KMS-11 (cell line): Measurements from ENCODE around the gene STPG1.

Experiments used
- H2AFZ ChIP-seq: fragments of 200-600 bp; sonication (generic); 2 replicates; pipeline ENCODE4 v1.6.1; 2016; ENCODE audit warnings: antibody characterized with exemption, mixed run types, low read depth
- H3K27ac ChIP-seq: fragments of 200-600 bp; sonication (generic); 2 replicates; pipeline ENCODE4 v1.6.1; 2016; ENCODE audit warnings: mild to moderate bottlenecking, mixed run types
- H3K27me3 ChIP-seq: fragments of 200-600 bp; sonication (generic); 2 replicates; pipeline ENCODE4 v1.6.1; 2017; ENCODE audit warnings: mild to moderate bottlenecking, low read depth, mixed run types, moderate library complexity; ENCODE audit not compliant: insufficient read depth
- H3K36me3 ChIP-seq: fragments of 200-600 bp; sonication (generic); 2 replicates; pipeline ENCODE4 v1.6.1; 2017; ENCODE audit warnings: mild to moderate bottlenecking, mixed run types; ENCODE audit not compliant: insufficient read depth
- H3K4me1 ChIP-seq: fragments of 200-600 bp; sonication (generic); 2 replicates; pipeline ENCODE4 v1.6.1; 2016; ENCODE audit warnings: mild to moderate bottlenecking, low read depth, mixed run types; ENCODE audit not compliant: poor library complexity, severe bottlenecking
- H3K4me2 ChIP-seq: fragments of 200-600 bp; sonication (generic); 2 replicates; pipeline ENCODE4 v1.7.0; 2016; ENCODE audit warnings: mild to moderate bottlenecking, mixed run types
- H3K4me3 ChIP-seq: fragments of 200-600 bp; sonication (generic); IDR thresholded peaks from 2 replicates; pipeline ENCODE4 v1.6.1; 2017; ENCODE audit warnings: low read depth, low read length, mixed read lengths; ENCODE audit not compliant: insufficient read depth
- H3K79me2 ChIP-seq: fragments of 200-600 bp; sonication (generic); 2 replicates; pipeline ENCODE4 v1.6.1; 2016; ENCODE audit warnings: low read depth, mixed run types; ENCODE audit not compliant: insufficient read depth
- H3K9ac ChIP-seq: fragments of 200-600 bp; sonication (generic); 2 replicates; pipeline ENCODE4 v1.6.1; 2016; ENCODE audit warnings: mild to moderate bottlenecking, mixed run types
- H4K20me1 ChIP-seq: fragments of 200-600 bp; sonication (generic); 2 replicates; pipeline ENCODE4 v1.6.1; 2016; ENCODE audit warnings: mild to moderate bottlenecking, mixed run types; ENCODE audit not compliant: insufficient read depth
- CTCF ChIP-seq: fragments of 200-600 bp; sonication (generic); conservative IDR thresholded peaks from 2 replicates; pipeline ENCODE4 v1.6.1; 2017; ENCODE audit warnings: low read depth, mild to moderate bottlenecking, antibody characterized with exemption, low read length, moderate library complexity, mixed read lengths

The STPG1 gene

GRCh38 chr1:24437631-24438396 is 24.2 kb upstream of the STPG1 start:
- Histone ChIP-seq H4K20me1 (no peaks in the 10 kb centered on the region), H3K79me2 (no peaks in the 10 kb centered on the region), H2AFZ (no peak overlapping the region), H3K27ac (no peak overlapping the region), H3K9ac (no peak overlapping the region), H3K27me3 (no peaks in the 10 kb centered on the region), H3K4me2 (no peak overlapping the region), H3K4me1 (peaks cover 5% of the 10 kb centered on the region), H3K4me3 (no peak overlapping the region), H3K36me3 (no peaks in the 10 kb centered on the region)
- TF ChIP-seq CTCF = no peak

- no peaks in the 10 kb centered on the region for H3K27me3 ChIP-seq
- H3K4me3 ChIP-seq = no peak overlapping the region
- H3K4me2 ChIP-seq = no peak overlapping the region
- no peak for TF ChIP-seq CTCF
- peaks cover 5% of the 10 kb centered on the region for H3K4me1 ChIP-seq
- no peaks in the 10 kb centered on the region for H3K36me3 ChIP-seq
- no peak overlapping the region for H3K9ac ChIP-seq
- no peak overlapping the region for H2AFZ ChIP-seq
- no peaks in the 10 kb centered on the region for H3K79me2 ChIP-seq
- H4K20me1 ChIP-seq = no peaks in the 10 kb centered on the region
- no peak overlapping the region for H3K27ac ChIP-seq
These were observed 22.3 kb upstream of the STPG1 start for GRCh38 chr1:24435782-24436365.

- no peak overlapping the region for H3K4me2 ChIP-seq
- H3K27me3 ChIP-seq = no peaks in the 10 kb centered on the region
- no peak overlapping the region for H3K4me3 ChIP-seq
- H3K4me1 ChIP-seq = peaks cover 8% of the 10 kb centered on the region
- no peak overlapping the region for H3K9ac ChIP-seq
- H3K27ac ChIP-seq = no peak overlapping the region
- H3K36me3 ChIP-seq = no peaks in the 10 kb centered on the region
- H4K20me1 ChIP-seq = no peaks in the 10 kb centered on the region
- H3K79me2 ChIP-seq = no peaks in the 10 kb centered on the region
- H2AFZ ChIP-seq = no peak overlapping the region
- no peak for TF ChIP-seq CTCF
These were observed 13.9 kb upstream of the STPG1 start for GRCh38 chr1:24427545-24427862.

GRCh38 chr1:24426744-24427544 is 13.4 kb upstream of the STPG1 start:
- TF ChIP-seq CTCF = no peak
- no peak overlapping the region for H3K27ac ChIP-seq
- H3K4me1 ChIP-seq = peaks cover 8% of the 10 kb centered on the region
- H3K4me3 ChIP-seq = no peak overlapping the region
- no peaks in the 10 kb centered on the region for H3K27me3 ChIP-seq
- no peak overlapping the region for H2AFZ ChIP-seq
- H3K4me2 ChIP-seq = no peak overlapping the region
- no peaks in the 10 kb centered on the region for H3K79me2 ChIP-seq
- H3K9ac ChIP-seq = no peak overlapping the region
- H3K36me3 ChIP-seq = no peaks in the 10 kb centered on the region
- H4K20me1 ChIP-seq = no peaks in the 10 kb centered on the region
